Omental fat pad (tissue), 4 donors: ENCODE results near the gene GPX8. TPM values are rescaled to one million over a fixed set of nuclear protein-coding genes. Genes with fewer than 3 reads are reported as not detected.

Experiments used
- ATAC-seq: fragments of 150-250 bp; one replicate; pipeline ENCODE4 v1.9.1; 2016; ENCODE audit warnings: mild to moderate bottlenecking, moderate library complexity; ENCODE audit not compliant: low FRiP score
- DNase-seq: peaks from one replicate; pipeline ENCODE4 v3.0.0-alpha.2; 2019; ENCODE audit warnings: low spot score
- small RNA-seq: library from RNA; depleted of rRNA; stranded (forward); fragments of <200 nt; gene quantifications from one replicate; pipeline ENCODE3, GENCODE V24; 2016
- total RNA-seq, 4 donors: library from RNA; depleted of rRNA; stranded (reverse); fragments of >200 nt; gene quantifications; one replicate each; pipeline ENCODE4 v1.1.0, GENCODE V29; 2016
- TF ChIP-seq, protein P1 (sequence below), 3 donors: fragments of 450-650 bp; IDR thresholded peaks; one replicate each; pipeline ENCODE4 v1.5.1; 2016 to 2017; ENCODE audit warnings: antibody characterized with exemption in 3 of 3, mild to moderate bottlenecking in 3 of 3, moderate library complexity in 2 of 3

GPX8 gene
- total RNA-seq, 4 donors from 2014 or later: 9.5 to 30.9 (median 17.7) TPM

DNA sequence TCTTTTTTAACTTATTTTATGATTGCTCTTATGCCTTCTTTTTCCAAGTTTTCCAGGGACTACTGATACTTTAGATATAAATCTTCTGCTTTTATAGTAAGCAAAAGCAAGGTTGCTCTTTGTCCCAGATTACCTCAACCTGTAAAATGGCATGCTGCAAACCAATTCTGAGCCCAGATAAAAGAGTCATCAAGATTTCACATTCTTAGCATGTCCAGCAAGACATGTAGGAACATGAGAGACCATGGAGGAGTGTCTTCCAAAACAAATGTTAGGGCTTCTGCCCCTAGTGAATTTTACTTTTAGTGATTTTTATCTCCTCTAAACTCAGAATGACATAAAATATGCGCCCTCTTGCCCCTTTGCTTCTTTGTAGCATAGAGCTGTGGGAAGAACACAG lies 20.0 kb downstream of the GPX8 start:
- TF ChIP-seq, protein P1, sequence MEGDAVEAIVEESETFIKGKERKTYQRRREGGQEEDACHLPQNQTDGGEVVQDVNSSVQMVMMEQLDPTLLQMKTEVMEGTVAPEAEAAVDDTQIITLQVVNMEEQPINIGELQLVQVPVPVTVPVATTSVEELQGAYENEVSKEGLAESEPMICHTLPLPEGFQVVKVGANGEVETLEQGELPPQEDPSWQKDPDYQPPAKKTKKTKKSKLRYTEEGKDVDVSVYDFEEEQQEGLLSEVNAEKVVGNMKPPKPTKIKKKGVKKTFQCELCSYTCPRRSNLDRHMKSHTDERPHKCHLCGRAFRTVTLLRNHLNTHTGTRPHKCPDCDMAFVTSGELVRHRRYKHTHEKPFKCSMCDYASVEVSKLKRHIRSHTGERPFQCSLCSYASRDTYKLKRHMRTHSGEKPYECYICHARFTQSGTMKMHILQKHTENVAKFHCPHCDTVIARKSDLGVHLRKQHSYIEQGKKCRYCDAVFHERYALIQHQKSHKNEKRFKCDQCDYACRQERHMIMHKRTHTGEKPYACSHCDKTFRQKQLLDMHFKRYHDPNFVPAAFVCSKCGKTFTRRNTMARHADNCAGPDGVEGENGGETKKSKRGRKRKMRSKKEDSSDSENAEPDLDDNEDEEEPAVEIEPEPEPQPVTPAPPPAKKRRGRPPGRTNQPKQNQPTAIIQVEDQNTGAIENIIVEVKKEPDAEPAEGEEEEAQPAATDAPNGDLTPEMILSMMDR (IDR thresholded peaks at IDR 0.05): no peak
- DNase-seq: no peak
- no peak for ATAC-seq

DNA sequence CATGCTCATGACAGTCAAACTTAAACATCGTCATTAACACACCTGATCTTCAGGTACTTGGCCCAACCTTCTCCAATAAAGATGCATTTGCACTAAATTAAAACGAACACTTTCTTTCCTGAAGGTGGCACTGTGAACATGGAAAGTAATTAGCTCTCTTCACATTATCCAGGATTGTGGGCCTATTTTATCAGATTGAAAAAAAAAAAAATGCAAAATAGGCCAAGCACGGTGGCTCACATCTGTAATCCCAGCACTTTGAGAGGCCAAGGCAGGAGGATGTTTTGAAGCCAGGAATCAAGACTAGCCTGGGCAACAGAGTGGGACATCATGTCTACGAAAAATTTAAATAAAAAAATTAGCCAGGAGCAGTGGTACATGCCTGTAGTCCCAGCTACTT lies 27.4 kb downstream of the GPX8 start:
- no peak for DNase-seq
- no peak for ATAC-seq
- TF ChIP-seq, protein P1 (IDR thresholded peaks at IDR 0.05): no peak

DNA sequence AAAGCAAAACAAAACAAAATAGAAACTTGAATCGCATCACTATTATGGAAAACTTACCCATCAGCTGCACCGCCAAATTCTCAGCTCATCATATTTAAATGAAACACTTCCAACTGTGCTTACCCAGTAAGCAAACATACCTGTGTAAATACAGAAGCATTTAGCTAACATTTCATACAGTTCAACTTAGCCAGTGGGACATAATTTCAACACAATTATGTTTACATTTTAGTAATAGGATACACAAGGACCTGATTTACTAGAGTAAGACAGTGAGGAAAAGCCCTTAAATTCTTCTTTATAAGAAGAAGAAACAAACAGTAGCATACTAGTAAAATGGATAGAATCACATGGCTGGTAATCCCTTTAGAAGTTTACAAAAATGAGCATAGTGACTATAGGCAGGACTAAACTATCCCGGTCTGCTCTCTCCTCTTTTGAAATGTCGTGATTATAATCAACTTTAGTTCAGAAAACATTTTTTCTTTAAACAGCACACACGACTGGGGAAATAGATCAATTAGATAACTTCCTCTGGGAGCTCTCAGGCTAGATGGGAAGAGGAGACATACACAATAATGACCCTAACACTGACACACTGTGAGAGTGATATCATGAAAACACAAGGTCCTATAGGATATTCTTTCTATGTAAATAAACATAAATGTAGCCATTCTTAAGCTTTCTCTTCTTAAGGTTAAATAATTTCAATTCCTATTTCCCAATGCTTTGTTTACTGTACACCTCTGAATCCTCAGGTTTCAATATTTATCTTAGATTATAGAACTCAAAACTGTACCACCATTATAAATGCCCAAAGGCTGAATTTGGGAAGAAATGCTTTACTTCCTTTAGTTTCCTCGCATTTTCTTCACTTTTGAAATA lies 28.9 kb downstream of the GPX8 start:
- ATAC-seq: no peak
- no peak for DNase-seq
- TF ChIP-seq, protein P1 (IDR thresholded peaks at IDR 0.05): no peak

DNA sequence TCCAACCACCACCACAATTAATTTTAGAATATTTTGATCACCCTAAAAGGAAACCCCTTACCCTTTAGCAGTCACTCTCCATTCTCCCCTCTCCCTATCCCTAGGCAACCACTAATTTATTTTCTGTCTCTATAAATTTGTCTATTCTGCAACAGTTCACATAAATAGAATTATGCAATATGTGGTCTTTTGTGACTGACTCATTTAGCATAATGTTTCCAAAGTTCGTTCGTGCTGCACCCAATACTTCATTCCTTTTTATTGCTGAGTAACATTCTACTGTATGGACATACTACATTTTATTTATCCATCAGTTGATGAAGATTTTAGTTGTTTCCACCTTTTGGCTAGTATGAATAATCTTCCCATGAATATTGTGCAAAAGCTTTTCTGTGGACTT lies 31.2 kb downstream of the GPX8 start:
- no peak for ATAC-seq
- TF ChIP-seq, protein P1 (IDR thresholded peaks at IDR 0.05): no peak

DNA sequence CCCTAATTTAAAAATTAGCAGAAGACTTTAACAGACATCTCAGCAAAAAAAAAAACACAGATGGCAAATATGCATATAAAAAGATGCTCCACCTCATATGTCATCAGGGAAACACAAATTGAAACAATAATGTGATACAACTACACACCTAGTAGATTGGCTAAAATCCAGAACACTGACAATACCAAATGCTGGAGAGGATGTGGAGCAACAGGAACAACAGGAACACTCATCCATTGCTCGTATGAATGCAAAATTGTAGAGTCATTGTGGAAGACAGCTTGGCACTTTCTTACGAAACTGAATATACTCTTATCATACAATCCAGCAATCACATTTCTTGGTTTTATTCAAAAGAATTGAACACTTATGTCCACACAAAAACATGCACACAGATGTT lies 45.0 kb downstream of the GPX8 start:
- ATAC-seq: no peak
- no peak for DNase-seq
- TF ChIP-seq, protein P1 (IDR thresholded peaks at IDR 0.05): no peak

More for the DNA sequence above, 31.2 kb downstream of the GPX8 start:
- DNase-seq: no peak

DNA sequence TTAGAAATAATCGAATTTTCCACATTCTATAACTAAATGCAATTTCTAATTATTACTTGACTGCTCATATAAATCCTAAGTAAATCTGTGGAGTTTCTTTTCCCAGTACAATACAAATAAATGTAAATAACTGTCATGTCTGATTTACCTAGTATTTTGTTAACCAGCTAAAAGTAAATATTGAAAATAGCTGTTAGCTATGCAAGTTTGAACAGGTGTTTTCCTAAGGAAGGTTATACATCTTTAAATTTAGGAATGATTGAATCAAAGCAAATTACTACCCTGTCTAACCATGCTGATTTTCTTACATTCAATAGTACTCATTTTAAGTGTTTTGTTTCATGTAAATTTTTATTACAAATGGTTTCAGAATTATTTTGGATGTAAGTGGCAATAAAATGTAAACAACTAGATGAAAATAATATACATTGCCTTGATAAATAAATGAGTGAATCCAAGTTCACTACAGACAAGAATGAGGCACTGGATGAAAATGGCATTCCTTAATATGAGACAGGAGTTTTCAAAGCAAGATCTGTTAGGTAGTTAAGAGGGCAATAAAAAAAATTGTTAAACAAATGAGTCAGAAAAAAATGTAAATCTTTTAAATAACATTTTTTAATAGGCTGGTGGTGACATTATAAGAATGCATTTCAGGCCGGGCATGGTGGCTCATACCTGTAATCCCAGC lies 51.4 kb downstream of the GPX8 start:
- DNase-seq (no peak), ATAC-seq (no peak)
- TF ChIP-seq, protein P1 (IDR thresholded peaks at IDR 0.05): no peak

Small RNA genes lying within 50 kb of the gene (small RNA-seq; reads per million reads assigned to genes)
- not detected for gene MIR449A
- gene MIR449B: not detected
- gene MIR449C: not detected

Other genes with a start within 250 kb of the GPX8 start
- gene ESM1, start 174.6 kb upstream of the GPX8 start, total RNA-seq: under 1 TPM in 1 of 4 donors, not detected in 3; 0.36 TPM
- 1 to 10 TPM in 3 of 4 donors, not detected in 1; 2.7 to 4.4 (median 3.1) TPM for gene GZMK, start 135.9 kb upstream of the GPX8 start, total RNA-seq
- 1 to 10 TPM in 2 of 4 donors, under 1 TPM in 1, not detected in 1; 0.96 to 4.8 (median 1.8) TPM for gene GZMA, start 57.5 kb upstream of the GPX8 start, total RNA-seq
- not detected for gene CDC20B, start 13.0 kb downstream of the GPX8 start, total RNA-seq
- gene MCIDAS, start 67.1 kb downstream of the GPX8 start, total RNA-seq: not detected
- gene CCNO, start 73.4 kb downstream of the GPX8 start, total RNA-seq: not detected
- 10 to 100 TPM; 23.0 to 29.2 (median 25.7) TPM for gene DHX29, start 147.5 kb downstream of the GPX8 start, total RNA-seq
- gene MTREX, start 147.8 kb downstream of the GPX8 start, total RNA-seq: 100 to 1,000 TPM in 1 of 4 donors, 10 to 100 TPM in 3; 82.5 to 102 (median 86.1) TPM